K562 (cell line): ENCODE results near the gene NRF1. TPM values are rescaled to one million over a fixed set of nuclear protein-coding genes. Genes with fewer than 3 reads are reported as not detected.
A peak's percentile ranks its signal among the peaks of the same experiment; 100 is the strongest.

ENCODE experiments used
- COPS2 ChIP-seq: fragments of 450-650 bp; conservative IDR thresholded peaks from 2 replicates; pipeline ENCODE4 v1.6.1; 2016; ENCODE audit warnings: mild to moderate bottlenecking, moderate library complexity
- CREBBP ChIP-seq: IDR thresholded peaks from one replicate; pipeline ENCODE4 v1.6.1; 2012; ENCODE audit warnings: low read depth, mild to moderate bottlenecking, control low read depth, inconsistent platforms, low read length
- GABPA ChIP-seq: fragments of 200-800 bp; sonication (Bioruptor generic); conservative IDR thresholded peaks from 2 replicates; pipeline ENCODE4 v1.6.1; 2016; ENCODE audit warnings: low read depth, missing genetic modification characterization, missing compliant biosample characterization
- KAT7 ChIP-seq: sonication (generic); formaldehyde crosslinking; IDR thresholded peaks from 2 replicates; pipeline ENCODE4 v1.8.0; 2022; ENCODE audit warnings: missing genetic modification reagents, mild to moderate bottlenecking, borderline replicate concordance
- MBD2 ChIP-seq: sonication (generic); IDR thresholded peaks from 2 replicates; pipeline ENCODE4 v1.6.1; 2016; ENCODE audit warnings: low read depth, borderline replicate concordance
- MTF1 ChIP-seq: fragments of 250-450 bp; sonication (Bioruptor Pico); IDR thresholded peaks from 2 replicates; pipeline ENCODE4 v1.9.0; 2021; ENCODE audit warnings: moderate library complexity, mild to moderate bottlenecking, inconsistent platforms, borderline replicate concordance
- PML ChIP-seq: IDR thresholded peaks from 2 replicates; pipeline ENCODE4 v1.6.1; 2012; ENCODE audit warnings: low read length, inconsistent platforms
- POLR2B ChIP-seq: fragments of 450-650 bp; IDR thresholded peaks from 2 replicates; pipeline ENCODE4 v1.6.1; 2018; ENCODE audit warnings: low read depth; ENCODE audit not compliant: partially characterized antibody
- POLR2H ChIP-seq: IDR thresholded peaks from 2 replicates; pipeline ENCODE4 v1.6.1; 2016; ENCODE audit warnings: missing genetic modification characterization, low read depth, mild to moderate bottlenecking, control low read depth, missing compliant biosample characterization, moderate library complexity
- SPI1 ChIP-seq: IDR thresholded peaks from 2 replicates; pipeline ENCODE4 v1.6.1; 2011; ENCODE audit warnings: low read depth, low read length, control low read depth, borderline replicate concordance
- TAF7 ChIP-seq: fragments of 450-650 bp; IDR thresholded peaks from 2 replicates; pipeline ENCODE4 v1.6.1; 2016; ENCODE audit warnings: missing genetic modification characterization, missing compliant biosample characterization
- TCF7L2 ChIP-seq: fragments of 150-350 bp; IDR thresholded peaks from 2 replicates; pipeline ENCODE4 v1.6.1; 2016; ENCODE audit warnings: low read depth, mild to moderate bottlenecking, low read length, moderate library complexity
- ZEB2 ChIP-seq: fragments of 450-650 bp; IDR thresholded peaks from 2 replicates; pipeline ENCODE4 v1.6.1; 2016
- ZNF253 ChIP-seq: fragments of 250-450 bp; sonication (Bioruptor Pico); conservative IDR thresholded peaks from 2 replicates; pipeline ENCODE4 v1.6.1; 2021; ENCODE audit warnings: mild to moderate bottlenecking
- ZNF785 ChIP-seq: fragments of 250-450 bp; sonication (Bioruptor Pico); IDR thresholded peaks from 2 replicates; pipeline ENCODE4 v1.4.0; 2020; ENCODE audit warnings: mild to moderate bottlenecking
- ZNF830 ChIP-seq: fragments of 250-450 bp; sonication (Bioruptor Pico); IDR thresholded peaks from 2 replicates; pipeline ENCODE4 v1.5.0; 2021; ENCODE audit warnings: mild to moderate bottlenecking
- polyA plus RNA-seq, 8 experiments: library from polyadenylated mRNA; depleted of rRNA in 4 of 8; stranded (reverse) in 5 of 8; unstranded in 3 of 8; fragments of >200 nt; fragmentation: Nextera tagmentation in 2 of 8; fragmentation: Illumina TruSeq in 1 of 8; extraction: Ambion mirVana in 2 of 8; extraction: Trizol in 1 of 8; gene quantifications; 2 replicates each; pipeline versions ENCODE4 v1.2.1 to v1.2.3, GENCODE V29; 2011 to 2014; ENCODE audit warnings: inconsistent platforms in 1 of 8, missing spikeins in 1 of 8
- total RNA-seq, 7 experiments: library from RNA; depleted of rRNA in 6 of 7; stranded (reverse); fragments of >200 nt in 6 of 7; fragmentation: Illumina TruSeq in 2 of 7; extraction: Trizol in 2 of 7; gene quantifications; 2 replicates each; pipeline versions ENCODE4 v1.2.1 to v1.2.3, GENCODE V29; 2011 to 2021; ENCODE audit warnings: low replicate concordance in 1 of 7
- TF ChIP-seq, protein P1 (sequence below): sonication (generic); formaldehyde crosslinking; IDR thresholded peaks from 2 replicates; pipeline ENCODE4 v1.8.0; 2023; ENCODE audit warnings: mild to moderate bottlenecking, missing genetic modification reagents
- TF ChIP-seq, protein P2 (sequence below): fragments of 250-450 bp; sonication (Bioruptor Pico); IDR thresholded peaks from 2 replicates; pipeline ENCODE4 v1.8.0; 2022; ENCODE audit warnings: inconsistent platforms
- TF ChIP-seq, protein P3 (sequence below): sonication (generic); formaldehyde crosslinking; IDR thresholded peaks from 2 replicates; pipeline ENCODE4 v1.8.1; 2022; ENCODE audit warnings: missing genetic modification reagents
- TF ChIP-seq, protein P4 (sequence below): IDR thresholded peaks from 2 replicates; pipeline ENCODE4 v1.6.1; 2011; ENCODE audit warnings: borderline replicate concordance, low read depth, mild to moderate bottlenecking, moderate library complexity, low read length; ENCODE audit not compliant: insufficient read depth, poor library complexity, severe bottlenecking

The NRF1 gene
- total and polyA plus RNA-seq, 9 of the 15 experiments (the other 6 are each of a cell fraction or from before 2014, with no cell fraction given): 8.6 to 28.8 (median 20.3) TPM

DNA sequence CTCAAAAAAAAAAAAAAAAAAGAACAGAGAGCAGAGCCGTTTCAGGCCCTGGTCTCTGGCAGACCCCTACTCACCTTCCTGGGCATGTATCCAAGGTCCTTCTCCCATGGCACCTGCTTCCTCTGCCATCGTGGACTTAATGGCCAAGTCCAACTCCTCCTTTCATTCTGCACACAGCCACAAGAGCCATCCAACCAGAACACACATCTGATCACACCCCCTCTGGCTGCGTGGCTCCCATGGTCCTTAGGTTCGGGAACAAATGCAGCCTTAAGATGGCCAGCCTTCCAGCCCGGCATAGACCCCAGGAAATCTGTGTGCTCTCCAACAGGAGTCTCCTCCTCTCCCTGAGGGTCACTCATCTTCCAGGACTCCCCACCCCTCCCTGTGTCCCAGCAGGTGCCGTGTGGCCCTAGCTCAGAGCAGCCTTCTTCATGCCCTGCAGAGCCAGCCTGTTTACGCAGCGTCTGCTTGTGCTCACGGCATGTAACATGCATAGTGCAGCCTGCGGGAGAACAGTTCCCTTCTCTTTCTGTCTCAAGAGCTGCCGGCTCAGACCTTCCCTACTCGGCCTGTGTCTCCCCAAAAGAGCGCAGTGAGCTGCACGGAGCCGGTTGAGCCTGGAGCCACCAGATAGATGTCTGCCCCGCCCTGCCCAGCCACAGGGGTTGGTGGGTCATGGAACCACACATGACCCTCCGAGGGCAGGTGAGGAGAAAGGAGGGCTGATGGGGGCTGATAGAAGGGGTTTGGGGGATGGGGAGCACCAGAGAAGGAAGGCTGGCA is 157.3 kb downstream of the NRF1 start (continued):
- TF ChIP-seq SPI1 (0 out of 2 replicates have a peak, but pooled peaks have one; percentile 9), ZNF253 (CRISPR knock-in tag) (no peak), CREBBP (no peak), ZNF785 (CRISPR knock-in tag) (no peak), MTF1 (CRISPR knock-in tag) (no peak), KAT7 (CRISPR knock-in tag) (peak; percentile 74; the same call in 1 of the 2 replicates), TAF7 (tag) (no peak; the same call in 1 of the 2 replicates), ZEB2 (peak; percentile 71; the same call in 1 of the 2 replicates), ZNF830 (no peak), POLR2B (no peak), COPS2 (no peak), GABPA (no peak), POLR2H (tag) (no peak), TCF7L2 (no peak), MBD2 (peak; percentile 75), PML (peak; percentile 87)
- TF ChIP-seq, protein P1, sequence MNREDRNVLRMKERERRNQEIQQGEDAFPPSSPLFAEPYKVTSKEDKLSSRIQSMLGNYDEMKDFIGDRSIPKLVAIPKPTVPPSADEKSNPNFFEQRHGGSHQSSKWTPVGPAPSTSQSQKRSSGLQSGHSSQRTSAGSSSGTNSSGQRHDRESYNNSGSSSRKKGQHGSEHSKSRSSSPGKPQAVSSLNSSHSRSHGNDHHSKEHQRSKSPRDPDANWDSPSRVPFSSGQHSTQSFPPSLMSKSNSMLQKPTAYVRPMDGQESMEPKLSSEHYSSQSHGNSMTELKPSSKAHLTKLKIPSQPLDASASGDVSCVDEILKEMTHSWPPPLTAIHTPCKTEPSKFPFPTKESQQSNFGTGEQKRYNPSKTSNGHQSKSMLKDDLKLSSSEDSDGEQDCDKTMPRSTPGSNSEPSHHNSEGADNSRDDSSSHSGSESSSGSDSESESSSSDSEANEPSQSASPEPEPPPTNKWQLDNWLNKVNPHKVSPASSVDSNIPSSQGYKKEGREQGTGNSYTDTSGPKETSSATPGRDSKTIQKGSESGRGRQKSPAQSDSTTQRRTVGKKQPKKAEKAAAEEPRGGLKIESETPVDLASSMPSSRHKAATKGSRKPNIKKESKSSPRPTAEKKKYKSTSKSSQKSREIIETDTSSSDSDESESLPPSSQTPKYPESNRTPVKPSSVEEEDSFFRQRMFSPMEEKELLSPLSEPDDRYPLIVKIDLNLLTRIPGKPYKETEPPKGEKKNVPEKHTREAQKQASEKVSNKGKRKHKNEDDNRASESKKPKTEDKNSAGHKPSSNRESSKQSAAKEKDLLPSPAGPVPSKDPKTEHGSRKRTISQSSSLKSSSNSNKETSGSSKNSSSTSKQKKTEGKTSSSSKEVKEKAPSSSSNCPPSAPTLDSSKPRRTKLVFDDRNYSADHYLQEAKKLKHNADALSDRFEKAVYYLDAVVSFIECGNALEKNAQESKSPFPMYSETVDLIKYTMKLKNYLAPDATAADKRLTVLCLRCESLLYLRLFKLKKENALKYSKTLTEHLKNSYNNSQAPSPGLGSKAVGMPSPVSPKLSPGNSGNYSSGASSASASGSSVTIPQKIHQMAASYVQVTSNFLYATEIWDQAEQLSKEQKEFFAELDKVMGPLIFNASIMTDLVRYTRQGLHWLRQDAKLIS (CRISPR knock-in tag): no peak
- TF ChIP-seq, protein P2, sequence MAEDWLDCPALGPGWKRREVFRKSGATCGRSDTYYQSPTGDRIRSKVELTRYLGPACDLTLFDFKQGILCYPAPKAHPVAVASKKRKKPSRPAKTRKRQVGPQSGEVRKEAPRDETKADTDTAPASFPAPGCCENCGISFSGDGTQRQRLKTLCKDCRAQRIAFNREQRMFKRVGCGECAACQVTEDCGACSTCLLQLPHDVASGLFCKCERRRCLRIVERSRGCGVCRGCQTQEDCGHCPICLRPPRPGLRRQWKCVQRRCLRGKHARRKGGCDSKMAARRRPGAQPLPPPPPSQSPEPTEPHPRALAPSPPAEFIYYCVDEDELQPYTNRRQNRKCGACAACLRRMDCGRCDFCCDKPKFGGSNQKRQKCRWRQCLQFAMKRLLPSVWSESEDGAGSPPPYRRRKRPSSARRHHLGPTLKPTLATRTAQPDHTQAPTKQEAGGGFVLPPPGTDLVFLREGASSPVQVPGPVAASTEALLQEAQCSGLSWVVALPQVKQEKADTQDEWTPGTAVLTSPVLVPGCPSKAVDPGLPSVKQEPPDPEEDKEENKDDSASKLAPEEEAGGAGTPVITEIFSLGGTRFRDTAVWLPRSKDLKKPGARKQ (CRISPR knock-in tag): no peak
- TF ChIP-seq, protein P3, sequence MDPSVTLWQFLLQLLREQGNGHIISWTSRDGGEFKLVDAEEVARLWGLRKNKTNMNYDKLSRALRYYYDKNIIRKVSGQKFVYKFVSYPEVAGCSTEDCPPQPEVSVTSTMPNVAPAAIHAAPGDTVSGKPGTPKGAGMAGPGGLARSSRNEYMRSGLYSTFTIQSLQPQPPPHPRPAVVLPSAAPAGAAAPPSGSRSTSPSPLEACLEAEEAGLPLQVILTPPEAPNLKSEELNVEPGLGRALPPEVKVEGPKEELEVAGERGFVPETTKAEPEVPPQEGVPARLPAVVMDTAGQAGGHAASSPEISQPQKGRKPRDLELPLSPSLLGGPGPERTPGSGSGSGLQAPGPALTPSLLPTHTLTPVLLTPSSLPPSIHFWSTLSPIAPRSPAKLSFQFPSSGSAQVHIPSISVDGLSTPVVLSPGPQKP: no peak
- TF ChIP-seq, protein P4, sequence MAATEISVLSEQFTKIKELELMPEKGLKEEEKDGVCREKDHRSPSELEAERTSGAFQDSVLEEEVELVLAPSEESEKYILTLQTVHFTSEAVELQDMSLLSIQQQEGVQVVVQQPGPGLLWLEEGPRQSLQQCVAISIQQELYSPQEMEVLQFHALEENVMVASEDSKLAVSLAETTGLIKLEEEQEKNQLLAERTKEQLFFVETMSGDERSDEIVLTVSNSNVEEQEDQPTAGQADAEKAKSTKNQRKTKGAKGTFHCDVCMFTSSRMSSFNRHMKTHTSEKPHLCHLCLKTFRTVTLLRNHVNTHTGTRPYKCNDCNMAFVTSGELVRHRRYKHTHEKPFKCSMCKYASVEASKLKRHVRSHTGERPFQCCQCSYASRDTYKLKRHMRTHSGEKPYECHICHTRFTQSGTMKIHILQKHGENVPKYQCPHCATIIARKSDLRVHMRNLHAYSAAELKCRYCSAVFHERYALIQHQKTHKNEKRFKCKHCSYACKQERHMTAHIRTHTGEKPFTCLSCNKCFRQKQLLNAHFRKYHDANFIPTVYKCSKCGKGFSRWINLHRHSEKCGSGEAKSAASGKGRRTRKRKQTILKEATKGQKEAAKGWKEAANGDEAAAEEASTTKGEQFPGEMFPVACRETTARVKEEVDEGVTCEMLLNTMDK: no peak
